ENCODE measurements around the gene SGO2. TPM values are rescaled to one million over a fixed set of nuclear protein-coding genes. Genes with fewer than 3 reads are reported as not detected.

The SGO2 gene
- total and polyA plus RNA-seq, 2 experiments from 2014 or later: 6.3 to 14.5 TPM

- no peak for DNase-seq
- H3K4me3 ChIP-seq: no peak overlapping the region
- no peaks in the 10 kb centered on the region for H4K20me1 ChIP-seq (ENCODE audit: insufficient read depth)
- H3K79me2 ChIP-seq (ENCODE audit: insufficient read depth): no peaks in the 10 kb centered on the region
- H3K27ac ChIP-seq: no peak overlapping the region
- TF ChIP-seq EZH2 (IDR thresholded peaks at IDR 0.05; ENCODE audit: insufficient read depth, poor library complexity, severe bottlenecking) (no peak), EZH2phosphoT487 (IDR thresholded peaks at IDR 0.05; ENCODE audit: insufficient read depth, low read depth) (no peak)
- peaks cover 18% of the 10 kb centered on the region for H3K36me3 ChIP-seq (ENCODE audit: low read depth)
- H3K9me2 ChIP-seq (ENCODE audit: insufficient read depth): no peaks in the 10 kb centered on the region
- H3K9me3 ChIP-seq (ENCODE audit: low read depth): no peaks in the 10 kb centered on the region
- H3K4me2 ChIP-seq (ENCODE audit: unreplicated experiment): no peak overlapping the region
- WGBS, 2 experiments (ENCODE audit: low coverage in 1 of 2, low lambda C conversion rate in 2 of 2, missing lambda C conversion rate in 2 of 2): 97 to 100% methylated on average over 4 of the region's 4 CpGs
- H2AFZ ChIP-seq: no peak overlapping the region
- H3K27me3 ChIP-seq (replicated peaks; ENCODE audit: insufficient read depth): no peaks in the 10 kb centered on the region
- peaks cover 6% of the 10 kb centered on the region for H3K4me1 ChIP-seq (ENCODE audit: insufficient read depth)
- H3K9ac ChIP-seq: no peak overlapping the region
- in situ Hi-C loops (cut with MboI): loop anchor here (10.0 kb wide), 1 partner anchor 513 kb away; no protein-coding TSS in a partner anchor
- peaks cover 18% of the 10 kb centered on the region; the same call in 1 of the 2 replicates for H3F3A ChIP-seq (ENCODE audit: insufficient read depth)
Measured at GRCh38 chr2:200488169-200488568, 37.8 kb upstream of the SGO2 start.

GRCh38 chr2:200490001-200490400, 36.0 kb upstream of the SGO2 start:
- no peak for TF ChIP-seq EZH2 (IDR thresholded peaks at IDR 0.05; ENCODE audit: insufficient read depth, poor library complexity, severe bottlenecking)
- TF ChIP-seq EZH2phosphoT487 (IDR thresholded peaks at IDR 0.05; ENCODE audit: insufficient read depth, low read depth): no peak
- H3K4me2 ChIP-seq (ENCODE audit: unreplicated experiment): no peak overlapping the region
- H3F3A ChIP-seq (ENCODE audit: insufficient read depth): peaks cover 18% of the 10 kb centered on the region
- H3K9ac ChIP-seq: no peak overlapping the region
- WGBS, 2 experiments (ENCODE audit: low coverage in 1 of 2, low lambda C conversion rate in 2 of 2, missing lambda C conversion rate in 2 of 2): 97 to 98% methylated on average over 21 to 22 of the region's 22 CpGs
- H3K9me3 ChIP-seq (ENCODE audit: low read depth): no peaks in the 10 kb centered on the region
- in situ Hi-C loops (cut with MboI): no loop called here
- peaks cover 6% of the 10 kb centered on the region for H3K4me1 ChIP-seq (ENCODE audit: insufficient read depth)
- no peaks in the 10 kb centered on the region for H3K9me2 ChIP-seq (ENCODE audit: insufficient read depth)
- no peak for DNase-seq
- H4K20me1 ChIP-seq (ENCODE audit: insufficient read depth): no peaks in the 10 kb centered on the region
- H3K36me3 ChIP-seq (ENCODE audit: low read depth): peaks cover 20% of the 10 kb centered on the region
- H3K27me3 ChIP-seq (replicated peaks; ENCODE audit: insufficient read depth): no peaks in the 10 kb centered on the region
- no peaks in the 10 kb centered on the region for H3K79me2 ChIP-seq (ENCODE audit: insufficient read depth)
- H3K27ac ChIP-seq: no peak overlapping the region
- H3K4me3 ChIP-seq: no peak overlapping the region
- H2AFZ ChIP-seq: no peak overlapping the region

DNA sequence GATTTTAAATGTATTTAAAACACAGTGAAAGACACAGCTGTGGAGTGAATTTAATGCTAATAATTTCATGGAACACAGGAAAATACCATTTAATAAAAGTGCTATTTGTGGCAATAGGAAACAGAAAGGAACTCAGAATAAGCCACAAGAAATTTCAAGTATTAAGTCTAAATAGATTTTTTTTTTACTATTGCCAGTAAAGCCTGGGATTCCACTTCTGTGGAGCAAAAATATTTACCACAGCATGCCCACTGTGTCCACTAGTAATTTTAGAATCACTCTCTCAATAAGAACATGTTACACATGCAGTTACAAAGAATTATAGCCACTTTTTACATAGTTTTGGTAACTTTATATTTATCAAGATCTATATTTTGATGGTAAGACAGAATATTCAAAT, 33.4 kb upstream of the SGO2 start:
- Histone ChIP-seq H2AFZ (no peak overlapping the region), H3K79me2 (ENCODE audit: insufficient read depth) (no peaks in the 10 kb centered on the region), H3K4me1 (ENCODE audit: insufficient read depth) (no peaks in the 10 kb centered on the region), H4K20me1 (ENCODE audit: insufficient read depth) (no peaks in the 10 kb centered on the region), H3K4me3 (no peak overlapping the region), H3K9me2 (ENCODE audit: insufficient read depth) (no peaks in the 10 kb centered on the region), H3K9ac (no peak overlapping the region), H3F3A (ENCODE audit: insufficient read depth) (peaks cover 4% of the 10 kb centered on the region; the same call in 1 of the 2 replicates), H3K4me2 (ENCODE audit: unreplicated experiment) (no peak overlapping the region), H3K27ac (no peak overlapping the region), H3K36me3 (ENCODE audit: low read depth) (peaks cover 27% of the 10 kb centered on the region), H3K27me3 (replicated peaks; ENCODE audit: insufficient read depth) (no peaks in the 10 kb centered on the region), H3K9me3 (ENCODE audit: low read depth) (no peaks in the 10 kb centered on the region)
- in situ Hi-C loops (cut with MboI): no loop called here
- DNase-seq: no peak
- TF ChIP-seq EZH2phosphoT487 (IDR thresholded peaks at IDR 0.05; ENCODE audit: insufficient read depth, low read depth) (no peak), EZH2 (IDR thresholded peaks at IDR 0.05; ENCODE audit: insufficient read depth, poor library complexity, severe bottlenecking) (no peak)

GRCh38 chr2:200494048-200494447, 32.0 kb upstream of the SGO2 start:
- Histone ChIP-seq H3K4me2 (ENCODE audit: unreplicated experiment) (no peak overlapping the region), H3K27me3 (replicated peaks; ENCODE audit: insufficient read depth) (no peaks in the 10 kb centered on the region), H3K4me3 (no peak overlapping the region), H3K36me3 (ENCODE audit: low read depth) (peaks cover 27% of the 10 kb centered on the region), H3K9me2 (ENCODE audit: insufficient read depth) (no peaks in the 10 kb centered on the region), H4K20me1 (ENCODE audit: insufficient read depth) (no peaks in the 10 kb centered on the region), H3K79me2 (ENCODE audit: insufficient read depth) (no peaks in the 10 kb centered on the region), H3K9me3 (ENCODE audit: low read depth) (no peaks in the 10 kb centered on the region), H3K4me1 (ENCODE audit: insufficient read depth) (no peaks in the 10 kb centered on the region), H3F3A (ENCODE audit: insufficient read depth) (peaks cover 14% of the 10 kb centered on the region), H3K9ac (no peak overlapping the region), H3K27ac (no peak overlapping the region), H2AFZ (no peak overlapping the region)
- WGBS, 2 experiments (ENCODE audit: low coverage in 1 of 2, low lambda C conversion rate in 2 of 2, missing lambda C conversion rate in 2 of 2): 93 to 100% methylated on average over 2 of the region's 2 CpGs
- no peak for TF ChIP-seq EZH2 (IDR thresholded peaks at IDR 0.05; ENCODE audit: insufficient read depth, poor library complexity, severe bottlenecking)
- TF ChIP-seq EZH2phosphoT487 (IDR thresholded peaks at IDR 0.05; ENCODE audit: insufficient read depth, low read depth): no peak
- DNase-seq: no peak
- in situ Hi-C loops (cut with MboI): no loop called here

GRCh38 chr2:200496696-200497095, 29.3 kb upstream of the SGO2 start:
- H3K9me3 ChIP-seq (ENCODE audit: low read depth): no peaks in the 10 kb centered on the region
- H3K4me1 ChIP-seq (ENCODE audit: insufficient read depth): no peaks in the 10 kb centered on the region
- no peaks in the 10 kb centered on the region for H4K20me1 ChIP-seq (ENCODE audit: insufficient read depth)
- peaks cover 21% of the 10 kb centered on the region for H3K36me3 ChIP-seq (ENCODE audit: low read depth)
- no peaks in the 10 kb centered on the region for H3K9me2 ChIP-seq (ENCODE audit: insufficient read depth)
- no peak overlapping the region for H3K4me3 ChIP-seq
- WGBS, 2 experiments (ENCODE audit: low coverage in 1 of 2, low lambda C conversion rate in 2 of 2, missing lambda C conversion rate in 2 of 2): 90 to 95% methylated on average over 1 of the region's 1 CpG
- no peak overlapping the region for H2AFZ ChIP-seq
- no peak overlapping the region for H3K9ac ChIP-seq
- in situ Hi-C loops (cut with MboI): no loop called here
- TF ChIP-seq EZH2 (IDR thresholded peaks at IDR 0.05; ENCODE audit: insufficient read depth, poor library complexity, severe bottlenecking) (no peak), EZH2phosphoT487 (IDR thresholded peaks at IDR 0.05; ENCODE audit: insufficient read depth, low read depth) (no peak)
- peaks cover 12% of the 10 kb centered on the region for H3F3A ChIP-seq (ENCODE audit: insufficient read depth)
- no peak overlapping the region for H3K4me2 ChIP-seq (ENCODE audit: unreplicated experiment)
- no peaks in the 10 kb centered on the region for H3K27me3 ChIP-seq (replicated peaks; ENCODE audit: insufficient read depth)
- no peak for DNase-seq
- H3K27ac ChIP-seq: no peak overlapping the region
- H3K79me2 ChIP-seq (ENCODE audit: insufficient read depth): no peaks in the 10 kb centered on the region
